ENCODE measurements around the gene PRR11. TPM values are rescaled to one million over a fixed set of nuclear protein-coding genes. Genes with fewer than 3 reads are reported as not detected.

The PRR11 gene
- polyA plus RNA-seq, 4 donors = 0.67 to 15.2 (median 6.3) TPM

DNA sequence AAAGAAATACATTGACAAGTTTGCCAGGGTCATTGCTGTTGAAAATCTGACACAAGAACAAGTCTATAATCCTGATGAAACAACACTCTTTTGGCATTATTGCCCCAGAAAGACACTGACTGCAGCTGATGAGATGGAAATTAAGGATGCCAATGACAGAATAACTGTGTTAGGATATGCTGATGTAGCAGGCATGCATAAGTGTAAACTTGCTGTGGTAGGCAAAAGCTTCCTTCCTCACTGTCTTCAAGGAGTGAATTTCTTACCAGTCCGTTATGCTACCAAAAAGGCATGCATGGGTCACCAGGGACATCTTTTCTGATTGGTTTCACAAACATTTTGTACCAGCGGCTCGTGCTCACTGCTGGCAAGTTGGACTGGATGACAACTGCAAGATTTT lies 75.2 kb downstream of the PRR11 start:
- no peaks in the 10 kb centered on the region for H3K4me1 ChIP-seq (ENCODE audit: control insufficient read depth in 3 of 3, insufficient read depth in 2 of 3, low read depth in 1 of 3, low read length in 2 of 3)
- H3K9me3 ChIP-seq (ENCODE audit: control insufficient read depth in 2 of 2, insufficient read depth in 1 of 2, low read depth in 1 of 2, low read length in 1 of 2) = no peaks in the 10 kb centered on the region
- DNase-seq (no peak), FAIRE-seq (no peak)
- 88 to 97% (median 90%) methylated on average over 3 of the region's 3 CpGs for WGBS, 3 donors
- no peaks in the 10 kb centered on the region for H3K36me3 ChIP-seq (ENCODE audit: control insufficient read depth in 3 of 3, insufficient read depth in 2 of 3, low read depth in 1 of 3, low read length in 3 of 3)
- no peak overlapping the region for H3K4me3 ChIP-seq (ENCODE audit: low read depth in 1 of 3, low read length in 3 of 3)
- H3K27me3 ChIP-seq (ENCODE audit: control insufficient read depth in 3 of 3, insufficient read depth in 3 of 3, low read length in 3 of 3) = no peaks in the 10 kb centered on the region
- H3K27ac ChIP-seq (ENCODE audit: low read depth in 1 of 3, low read length in 2 of 3) = no peak overlapping the region

DNA sequence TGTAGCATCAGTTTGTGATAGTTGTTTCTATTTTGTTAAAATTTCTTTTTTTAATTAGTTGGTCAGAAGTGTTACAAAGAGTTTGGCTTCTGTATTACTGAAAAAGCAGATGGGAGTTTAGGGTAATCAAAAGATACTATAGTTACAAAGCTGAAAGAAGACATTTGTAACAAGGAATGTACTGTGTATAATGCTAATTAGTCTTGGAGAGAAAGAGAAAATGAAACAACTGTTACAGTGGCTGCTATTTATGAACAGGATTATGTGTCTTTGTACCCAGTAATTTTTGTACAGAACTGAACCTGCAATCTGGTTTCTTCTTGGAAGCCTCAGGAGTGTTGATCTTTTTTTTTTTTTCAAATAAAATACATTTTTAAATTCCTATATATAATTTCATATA lies 79.1 kb downstream of the PRR11 start:
- H3K4me1 ChIP-seq (ENCODE audit: control insufficient read depth in 3 of 3, insufficient read depth in 2 of 3, low read depth in 1 of 3, low read length in 2 of 3) = no peaks in the 10 kb centered on the region
- peak in 1 of 2 donors; percentile 8 for DNase-seq
- H3K27me3 ChIP-seq (ENCODE audit: control insufficient read depth in 3 of 3, insufficient read depth in 3 of 3, low read length in 3 of 3) = no peaks in the 10 kb centered on the region
- no peak overlapping the region for H3K27ac ChIP-seq (ENCODE audit: low read depth in 1 of 3, low read length in 2 of 3)
- no peaks in the 10 kb centered on the region for H3K9me3 ChIP-seq (ENCODE audit: control insufficient read depth in 2 of 2, insufficient read depth in 1 of 2, low read depth in 1 of 2, low read length in 1 of 2)
- FAIRE-seq = no peak
- H3K36me3 ChIP-seq (ENCODE audit: control insufficient read depth in 3 of 3, insufficient read depth in 2 of 3, low read depth in 1 of 3, low read length in 3 of 3) = no peaks in the 10 kb centered on the region
- H3K4me3 ChIP-seq (ENCODE audit: low read depth in 1 of 3, low read length in 3 of 3) = no peak overlapping the region

DNA sequence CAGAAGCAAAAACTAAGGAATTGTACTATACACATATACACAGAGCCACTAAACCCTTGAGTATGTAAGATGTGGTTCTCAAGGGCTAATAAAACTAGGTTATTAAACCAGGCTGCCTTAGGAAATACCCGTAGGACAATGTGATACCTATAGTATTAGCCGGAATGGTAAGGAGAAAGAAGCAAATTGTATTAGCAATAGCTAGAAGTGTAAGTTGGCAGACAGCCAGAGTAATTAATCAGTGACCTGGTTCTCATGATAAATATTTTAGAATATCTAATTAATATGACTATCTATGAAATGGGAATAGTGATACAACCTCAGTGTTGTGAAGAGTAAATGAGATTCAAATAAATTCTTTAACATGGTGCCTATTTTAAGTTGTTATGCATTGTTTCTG lies 83.4 kb downstream of the PRR11 start:
- 20 to 66% (median 36%) methylated on average over 2 of the region's 2 CpGs for WGBS, 3 donors
- FAIRE-seq = no peak

DNA sequence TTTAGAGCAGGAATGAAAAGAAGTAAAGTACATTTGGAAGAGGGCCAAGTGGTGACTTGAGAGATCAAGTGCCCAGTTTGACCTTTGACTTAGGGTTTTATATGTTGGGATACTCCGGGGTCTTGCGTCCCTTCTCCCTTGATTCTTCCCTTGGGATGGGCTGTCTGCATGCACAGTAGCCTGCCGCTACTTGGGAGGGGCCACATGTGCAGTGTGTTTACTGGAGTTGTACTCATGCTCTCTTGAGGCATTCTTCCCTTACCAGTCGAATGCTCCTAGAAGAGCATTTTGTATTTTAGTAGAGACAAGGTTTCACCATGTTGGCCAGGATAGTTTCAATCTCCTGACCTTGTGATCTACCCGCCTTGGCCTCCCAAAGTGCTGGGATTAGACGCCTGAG lies 88.5 kb downstream of the PRR11 start:
- FAIRE-seq (no peak), DNase-seq (peak in 1 of 2 donors; percentile 27)
- Histone ChIP-seq H3K4me3 (ENCODE audit: low read depth in 1 of 3, low read length in 3 of 3) (no peak overlapping the region), H3K27me3 (ENCODE audit: control insufficient read depth in 3 of 3, insufficient read depth in 3 of 3, low read length in 3 of 3) (no peaks in the 10 kb centered on the region), H3K36me3 (ENCODE audit: control insufficient read depth in 3 of 3, insufficient read depth in 2 of 3, low read depth in 1 of 3, low read length in 3 of 3) (no peaks in the 10 kb centered on the region), H3K9me3 (ENCODE audit: control insufficient read depth in 2 of 2, insufficient read depth in 1 of 2, low read depth in 1 of 2, low read length in 1 of 2) (no peaks in the 10 kb centered on the region), H3K27ac (ENCODE audit: low read depth in 1 of 3, low read length in 2 of 3) (no peak overlapping the region), H3K4me1 (ENCODE audit: control insufficient read depth in 3 of 3, insufficient read depth in 2 of 3, low read depth in 1 of 3, low read length in 2 of 3) (no peaks in the 10 kb centered on the region)
- 83 to 87% (median 84%) methylated on average over 6 of the region's 6 CpGs for WGBS, 3 donors

More for the DNA sequence above, 83.4 kb downstream of the PRR11 start:
- no peaks in the 10 kb centered on the region for H3K9me3 ChIP-seq (ENCODE audit: control insufficient read depth in 2 of 2, insufficient read depth in 1 of 2, low read depth in 1 of 2, low read length in 1 of 2)
- H3K36me3 ChIP-seq (ENCODE audit: control insufficient read depth in 3 of 3, insufficient read depth in 2 of 3, low read depth in 1 of 3, low read length in 3 of 3) = no peaks in the 10 kb centered on the region
- H3K4me1 ChIP-seq (ENCODE audit: control insufficient read depth in 3 of 3, insufficient read depth in 2 of 3, low read depth in 1 of 3, low read length in 2 of 3) = no peaks in the 10 kb centered on the region
- peak in 1 of 2 donors; percentile 66 for DNase-seq
- no peak overlapping the region for H3K4me3 ChIP-seq (ENCODE audit: low read depth in 1 of 3, low read length in 3 of 3)
- no peaks in the 10 kb centered on the region for H3K27me3 ChIP-seq (ENCODE audit: control insufficient read depth in 3 of 3, insufficient read depth in 3 of 3, low read length in 3 of 3)
- H3K27ac ChIP-seq (ENCODE audit: low read depth in 1 of 3, low read length in 2 of 3) = no peak overlapping the region

Other genes with a start within 250 kb of the PRR11 start
- 10 to 100 TPM in 2 of 4 donors, 1 to 10 TPM in 2; 5.6 to 11.3 (median 8.5) TPM for gene TRIM37, start 48.9 kb upstream of the PRR11 start, polyA plus RNA-seq
- gene SKA2, start 560 bp upstream of the PRR11 start, polyA plus RNA-seq = 10 to 100 TPM; 28.6 to 43.6 (median 32.3) TPM
- 10 to 100 TPM in 1 of 4 donors, 1 to 10 TPM in 3; 2.2 to 14.7 (median 4.2) TPM for gene SMG8, start 54.3 kb downstream of the PRR11 start, polyA plus RNA-seq
- 1 to 10 TPM; 2.7 to 4.2 (median 3.9) TPM for gene GDPD1, start 64.8 kb downstream of the PRR11 start, polyA plus RNA-seq
- gene YPEL2, start 175.9 kb downstream of the PRR11 start, polyA plus RNA-seq = 10 to 100 TPM in 1 of 4 donors, 1 to 10 TPM in 3; 4.9 to 15.2 (median 7.8) TPM

All from small intestine (tissue), 7 donors.